D341Med (cell line): ENCODE results near the gene NIN.

ENCODE experiments used
- DNase-seq: peaks from one replicate; pipeline ENCODE4 v3.0.0; 2012; ENCODE audit warnings: low spot score

The NIN gene

DNA sequence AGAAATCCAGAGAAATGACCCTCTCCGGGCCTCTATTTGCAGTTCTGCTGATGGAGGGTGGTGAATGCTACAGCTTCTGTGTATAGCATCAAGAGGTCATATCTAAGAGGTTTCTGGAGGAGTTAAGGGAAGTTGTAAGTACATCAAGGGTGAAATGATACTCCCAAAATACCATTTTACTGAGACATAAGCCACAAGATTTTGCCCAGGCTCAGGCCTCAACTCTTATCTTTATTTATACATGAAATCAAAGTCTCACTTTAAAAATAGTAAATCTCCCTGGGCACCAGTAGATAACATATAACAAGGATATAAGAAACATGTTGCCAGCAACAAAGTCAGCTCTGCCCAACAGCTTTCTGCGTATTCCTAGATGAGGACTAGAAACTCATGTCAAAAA, 40.4 kb downstream of the NIN start:
- DNase-seq = no peak

GRCh38 chr14:50786751-50787464, 44.1 kb downstream of the NIN start:
- DNase-seq = no peak

- DNase-seq = no peak
Measured at GRCh38 chr14:50785457-50786063, 45.4 kb downstream of the NIN start.

DNA sequence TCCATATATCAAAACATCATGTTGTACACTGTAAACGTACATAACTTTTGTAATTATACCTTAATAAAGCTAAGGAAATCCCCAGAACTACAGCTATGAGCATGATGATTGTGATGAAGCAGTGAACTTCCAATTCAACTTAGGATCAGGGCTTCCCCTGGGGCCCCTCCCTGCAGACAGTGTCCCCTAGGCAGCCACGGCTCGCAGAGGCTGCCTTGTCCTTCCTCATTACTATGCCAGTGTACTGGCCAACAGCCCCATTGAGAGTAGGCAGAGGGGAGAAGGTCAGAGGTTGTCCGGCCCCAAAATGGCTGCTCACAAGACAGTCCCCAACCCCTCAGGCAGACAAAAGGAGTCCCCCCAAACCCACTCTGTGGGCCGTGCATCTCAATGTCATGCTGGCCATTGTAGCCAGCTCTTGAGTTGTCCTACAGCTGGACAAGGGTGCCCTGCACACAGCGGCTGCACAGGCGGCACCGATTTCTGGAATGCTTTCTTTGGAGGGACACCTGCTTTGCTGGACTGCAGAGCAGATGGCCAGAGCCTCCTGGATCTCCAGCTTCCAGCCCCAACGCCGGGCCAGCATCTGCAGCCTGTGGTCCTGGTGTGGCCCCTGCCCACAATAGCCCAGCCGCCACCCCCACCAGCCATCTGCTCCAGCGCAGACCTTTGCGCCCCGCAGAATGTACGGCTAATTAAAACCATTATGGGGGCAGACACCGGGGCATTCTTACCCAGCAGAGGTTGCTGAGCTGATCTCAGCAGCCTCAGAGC, 46.1 kb downstream of the NIN start:
- no peak for DNase-seq

DNA sequence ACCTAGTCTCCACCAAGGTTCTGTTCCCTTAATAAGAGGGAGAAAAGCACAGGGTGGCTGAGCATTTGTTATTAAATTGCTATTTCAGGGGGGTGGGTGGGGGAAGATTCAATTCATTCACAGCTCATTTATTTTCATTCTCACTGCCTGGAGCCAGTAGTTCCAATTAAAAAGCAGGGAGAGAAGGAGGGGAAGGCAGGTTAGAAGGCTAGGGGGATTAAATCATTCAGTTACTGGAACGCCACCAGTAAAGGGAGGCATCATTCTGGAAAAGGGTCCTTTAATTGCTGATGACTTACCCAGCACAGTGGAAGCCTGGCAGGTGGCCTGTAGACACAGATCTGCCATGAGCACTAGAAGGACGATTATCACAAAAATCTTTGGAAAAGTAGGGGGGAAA, 47.4 kb downstream of the NIN start:
- DNase-seq = no peak

- DNase-seq = no peak
Measured at GRCh38 chr14:50780393-50780792, 50.6 kb downstream of the NIN start.

GRCh38 chr14:50778721-50779483, 52.1 kb downstream of the NIN start:
- no peak for DNase-seq

- DNase-seq = no peak
Measured at GRCh38 chr14:50776522-50776921, 54.4 kb downstream of the NIN start.

GRCh38 chr14:50775357-50775756, 55.6 kb downstream of the NIN start:
- no peak for DNase-seq

DNA sequence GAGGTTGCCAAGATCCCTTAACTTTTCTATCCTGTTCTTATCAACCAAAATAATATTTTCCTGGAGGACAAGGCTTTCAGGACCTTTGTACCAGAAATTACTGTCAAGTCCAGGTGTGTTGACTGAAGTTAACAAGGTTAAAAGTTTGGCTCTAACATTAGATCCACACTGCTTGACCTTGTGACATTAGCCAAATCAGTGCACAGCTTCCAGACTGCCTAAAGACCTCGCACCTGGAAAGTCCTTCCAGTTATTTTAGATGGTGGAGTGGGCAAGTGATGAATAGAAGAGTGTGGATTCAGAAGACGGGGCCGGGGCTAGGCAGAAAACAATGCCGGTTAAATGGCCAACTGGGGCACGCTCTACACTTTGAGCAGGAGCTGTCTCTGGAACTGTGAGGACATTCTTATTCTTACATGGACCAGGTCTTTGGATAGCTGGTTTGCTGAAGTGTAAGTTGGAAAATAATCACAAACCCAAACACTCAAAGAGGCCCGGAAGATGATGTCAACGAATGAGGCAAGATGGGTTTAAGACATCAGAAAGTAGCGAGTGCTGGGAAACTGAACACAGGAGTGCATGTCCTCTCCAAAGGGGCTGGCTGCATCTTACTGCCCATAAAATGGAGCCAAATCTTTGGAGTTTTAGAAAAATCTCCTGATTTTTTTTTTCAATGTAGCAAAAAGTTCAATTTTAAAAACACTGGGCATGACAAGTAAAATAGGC, 56.3 kb downstream of the NIN start:
- no peak for DNase-seq

DNA sequence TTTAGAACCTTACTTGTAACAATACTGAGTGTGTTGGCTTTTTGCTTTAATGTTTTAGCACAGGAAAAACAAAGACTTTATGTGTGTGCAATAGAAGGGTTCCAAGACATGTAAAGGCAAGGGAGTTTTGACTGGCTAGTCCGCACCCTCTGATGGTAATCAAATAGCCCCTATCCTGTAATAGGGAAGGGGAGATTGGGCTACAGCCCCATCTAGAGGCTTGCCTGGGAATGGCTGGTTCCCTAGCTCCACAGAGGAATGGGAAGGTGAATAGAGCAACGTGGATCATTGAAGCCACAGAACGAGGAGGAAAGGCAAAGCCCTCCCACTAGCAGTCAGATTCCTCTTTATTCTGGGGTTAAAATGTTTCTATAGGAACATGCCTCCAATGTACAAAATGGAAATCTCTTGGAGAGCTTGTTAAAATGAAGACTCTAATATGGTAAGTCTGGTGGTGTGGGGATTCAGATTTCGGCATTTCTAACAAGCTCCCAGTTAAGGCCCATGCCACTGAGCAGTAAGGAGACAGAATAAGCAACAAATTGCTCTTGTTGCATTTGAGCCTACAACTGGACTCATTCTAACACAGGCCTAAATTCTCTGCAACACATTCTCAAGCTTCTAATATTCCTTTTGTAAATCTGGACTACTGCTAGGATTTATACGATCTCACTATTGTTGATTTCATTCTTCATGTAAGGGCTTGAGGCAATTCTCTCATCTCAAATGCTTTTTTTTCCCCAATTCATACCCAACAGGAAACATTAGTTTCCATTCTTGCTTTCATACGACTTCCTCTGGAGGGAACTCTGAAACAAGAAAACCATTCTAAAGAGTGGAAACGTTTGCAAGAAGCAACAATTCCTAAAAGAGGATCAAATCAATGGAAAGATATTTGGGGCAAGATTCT, 57.1 kb downstream of the NIN start:
- peak; percentile 80 for DNase-seq

- no peak for DNase-seq
Measured at GRCh38 chr14:50772412-50772811, 58.5 kb downstream of the NIN start.

DNA sequence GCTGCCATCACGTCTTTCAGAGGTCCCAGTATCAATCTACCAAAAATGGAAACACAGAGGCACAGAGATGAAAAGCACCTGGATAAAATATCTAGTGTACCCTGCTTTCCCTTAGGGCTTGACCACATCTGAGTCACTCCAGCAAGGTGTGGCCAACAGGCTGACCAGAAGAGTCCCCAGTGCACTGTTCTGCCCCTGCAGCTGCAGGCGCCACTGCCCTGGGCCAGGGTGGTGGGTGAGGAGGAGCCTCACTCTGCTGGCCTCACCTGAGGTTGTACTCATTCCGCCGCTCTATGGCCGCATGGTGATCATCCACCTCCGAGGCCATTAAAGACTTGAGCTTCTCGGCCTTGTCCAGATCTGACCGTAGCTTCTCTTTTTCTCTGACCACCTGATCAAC, 60.4 kb downstream of the NIN start:
- DNase-seq = no peak

- DNase-seq = no peak
Measured at GRCh38 chr14:50769863-50770500, 61.0 kb downstream of the NIN start.

DNA sequence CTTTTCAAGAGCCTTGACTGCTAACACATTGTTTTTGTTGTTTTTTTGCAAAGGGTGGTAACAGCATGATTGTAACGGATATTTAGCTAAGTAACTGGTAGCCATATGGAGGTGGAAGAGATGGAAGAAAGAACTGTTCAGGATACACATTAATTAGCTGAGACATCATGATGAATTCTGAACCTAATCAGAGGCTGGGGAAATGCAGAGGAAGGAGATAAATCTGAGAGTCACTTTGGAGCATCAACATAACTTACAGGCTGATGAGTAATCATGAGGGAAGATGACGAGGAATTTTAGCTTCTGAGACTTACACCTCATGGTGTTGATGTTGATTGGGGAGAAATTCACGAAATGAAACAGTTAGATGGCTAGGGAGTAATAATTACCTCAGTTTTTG, 62.3 kb downstream of the NIN start:
- no peak for DNase-seq

GRCh38 chr14:50766338-50766886, 64.5 kb downstream of the NIN start:
- DNase-seq = no peak

- DNase-seq = no peak
Measured at GRCh38 chr14:50763382-50764007, 67.5 kb downstream of the NIN start.

DNA sequence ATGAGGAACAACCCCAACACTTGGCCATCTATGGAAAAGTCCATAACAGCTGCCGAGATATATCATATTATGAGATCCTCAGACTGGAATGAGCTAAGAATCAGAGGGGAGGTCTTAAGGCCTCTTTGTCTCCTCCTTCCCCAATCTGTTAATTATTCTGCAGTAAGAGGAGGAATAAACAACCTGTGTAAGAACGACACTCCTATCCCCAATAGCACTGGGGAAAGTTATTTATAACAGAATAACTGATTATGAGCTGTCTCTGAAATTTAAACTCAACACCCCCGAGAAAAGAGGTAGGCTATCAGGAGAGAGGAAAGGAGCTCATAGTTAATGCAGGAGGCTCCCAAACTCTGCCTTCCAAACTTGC, 68.0 kb downstream of the NIN start:
- DNase-seq = no peak
